ENCODE measurements around the gene NSD2.

DNA sequence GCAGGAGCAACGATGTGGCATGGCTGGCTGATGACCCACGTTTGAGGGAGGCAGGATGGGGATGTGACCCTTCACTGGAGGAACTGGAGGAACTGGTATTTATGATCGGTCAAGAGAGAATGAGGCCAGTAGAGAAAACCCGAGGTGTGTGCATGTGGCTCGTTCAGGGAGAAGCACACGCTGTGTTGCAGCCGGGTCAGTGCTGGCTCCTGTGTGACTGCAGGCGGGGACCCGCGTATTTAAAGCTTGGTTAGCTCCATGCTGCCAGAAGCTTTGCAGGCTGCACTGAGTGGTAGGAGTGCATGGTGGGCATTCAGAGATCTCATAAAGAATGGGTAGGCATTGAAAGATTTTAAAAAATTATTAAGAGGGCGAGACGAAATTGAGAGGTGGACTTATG, 85.4 kb downstream of the NSD2 start:
- TF ChIP-seq CTCF (IDR thresholded peaks at IDR 0.05; ENCODE audit: insufficient read depth, low read length, poor library complexity, severe bottlenecking) (no peak), EZH2phosphoT487 (conservative IDR thresholded peaks at IDR 0.05; ENCODE audit: low read length) (no peak)

Data from SU-DHL-6 (cell line).